IMR-90 (cell line): ENCODE results near the gene MAPKAP1. TPM values are rescaled to one million over a fixed set of nuclear protein-coding genes. Genes with fewer than 3 reads are reported as not detected.
A peak's percentile ranks its signal among the peaks of the same experiment; 100 is the strongest.

Source experiments
- ATAC-seq: fragments of 200-7000 bp; cut with Tn5 transposase; 2 replicates; pipeline ENCODE4 v1.9.1; 2020; ENCODE audit warnings: low read depth, mild to moderate bottlenecking, moderate library complexity
- BruUV-seq: library from RNA; stranded (reverse); fragments of 400-500 nt; replicated peaks from 2 replicates; lab custom pipeline; 2021; lab: Mats Ljungman, UMichigan
- CTCF ChIA-PET: fragments of 300-600 bp; formaldehyde crosslinking; extraction: SDS; loops from one replicate; lab custom pipeline; 2021; ENCODE audit warnings: antibody characterized with exemption; lab: Yijun Ruan, JAX
- POLR2A ChIA-PET: fragments of 300-600 bp; sonication (Branson Sonifier 250); formaldehyde crosslinking; loops from one replicate; lab custom pipeline; 2022; ENCODE audit warnings: antibody characterized with exemption; ENCODE audit not compliant: unreplicated experiment; lab: Charles Lee
- DNase-seq: peaks from one replicate; pipeline ENCODE4 v3.0.0; 2013
- H2AFZ ChIP-seq: replicated peaks from 2 replicates; pipeline ENCODE3; 2013; ENCODE audit warnings: low read length, mild to moderate bottlenecking; ENCODE audit not compliant: poor library complexity
- H2AK5ac ChIP-seq: 2 replicates; pipeline ENCODE4 v1.6.1; 2013; ENCODE audit warnings: low read depth, low read length, inconsistent platforms
- H2AK9ac ChIP-seq: replicated peaks from 2 replicates; pipeline ENCODE3; 2013; ENCODE audit warnings: mild to moderate bottlenecking, low read depth, low read length, moderate library complexity; ENCODE audit not compliant: poor library complexity
- H2BK120ac ChIP-seq: 2 replicates; pipeline ENCODE4 v1.6.1; 2013; ENCODE audit warnings: low read depth, low read length, inconsistent platforms
- H2BK15ac ChIP-seq: 3 replicates; pipeline ENCODE4 v1.6.1; 2013; ENCODE audit warnings: low read depth, low read length, inconsistent platforms
- H2BK20ac ChIP-seq: 2 replicates; pipeline ENCODE4 v1.6.1; 2013; ENCODE audit warnings: low read depth, mild to moderate bottlenecking, inconsistent platforms, low read length, moderate library complexity
- H2BK5ac ChIP-seq: 2 replicates; pipeline ENCODE4 v1.6.1; 2013; ENCODE audit warnings: mild to moderate bottlenecking, low read depth, low read length, inconsistent platforms; ENCODE audit not compliant: poor library complexity, severe bottlenecking
- H3K14ac ChIP-seq: replicated peaks from 2 replicates; pipeline ENCODE4 v1.6.1; 2013; ENCODE audit warnings: low read depth, low read length, inconsistent platforms
- H3K18ac ChIP-seq: 2 replicates; pipeline ENCODE4 v1.6.1; 2013; ENCODE audit warnings: low read depth, low read length, control low read depth
- H3K23ac ChIP-seq: 2 replicates; pipeline ENCODE4 v1.6.1; 2013; ENCODE audit warnings: low read depth, low read length, inconsistent platforms
- H3K27ac ChIP-seq: 2 replicates; pipeline ENCODE4 v1.5.1; 2013; ENCODE audit warnings: mild to moderate bottlenecking, control low read depth, low read length; ENCODE audit not compliant: insufficient read depth
- H3K27me3 ChIP-seq: 2 replicates; pipeline ENCODE4 v1.6.1; 2013; ENCODE audit warnings: low read length; ENCODE audit not compliant: control insufficient read depth, insufficient read depth
- H3K36me3 ChIP-seq: 2 replicates; pipeline ENCODE4 v1.6.1; 2013; ENCODE audit warnings: low read length, mixed read lengths; ENCODE audit not compliant: control insufficient read depth, insufficient read depth
- H3K4ac ChIP-seq: 2 replicates; pipeline ENCODE4 v1.6.1; 2013; ENCODE audit warnings: low read depth, low read length, inconsistent platforms
- H3K4me1 ChIP-seq: 2 replicates; pipeline ENCODE4 v1.6.1; 2013; ENCODE audit warnings: low read length, mixed read lengths; ENCODE audit not compliant: control insufficient read depth, insufficient read depth
- H3K4me2 ChIP-seq: 2 replicates; pipeline ENCODE4 v1.6.1; 2013; ENCODE audit warnings: low read depth, mild to moderate bottlenecking, control low read depth, low read length, moderate library complexity
- H3K4me3 ChIP-seq: 2 replicates; pipeline ENCODE4 v1.5.1; 2013; ENCODE audit warnings: low read depth, mild to moderate bottlenecking, control low read depth, low read length, moderate library complexity; ENCODE audit not compliant: insufficient read depth
- H3K56ac ChIP-seq: 2 replicates; pipeline ENCODE4 v1.6.1; 2013; ENCODE audit warnings: low read length, inconsistent platforms; ENCODE audit not compliant: insufficient read depth; ENCODE audit errors: extremely low read depth
- H3K79me1 ChIP-seq, 2 experiments: 2 replicates each; pipeline ENCODE4 v1.6.1; 2013; ENCODE audit warnings: low read length in 2 of 2, inconsistent platforms in 1 of 2, low read depth in 1 of 2
- H3K9ac ChIP-seq: 2 replicates; pipeline ENCODE4 v1.6.1; 2013; ENCODE audit warnings: low read depth, low read length, control low read depth
- H3K9me1 ChIP-seq: 2 replicates; pipeline ENCODE4 v1.6.1; 2013; ENCODE audit warnings: low read length, inconsistent platforms; ENCODE audit not compliant: insufficient read depth
- H3K9me3 ChIP-seq: 2 replicates; pipeline ENCODE4 v1.6.1; 2013; ENCODE audit warnings: low read length; ENCODE audit not compliant: control insufficient read depth, insufficient read depth
- H4K20me1 ChIP-seq: 2 replicates; pipeline ENCODE4 v1.6.1; 2013; ENCODE audit warnings: low read length, inconsistent platforms; ENCODE audit not compliant: insufficient read depth
- H4K5ac ChIP-seq: 2 replicates; pipeline ENCODE4 v1.6.1; 2013; ENCODE audit warnings: mild to moderate bottlenecking, low read depth, low read length, control low read depth
- H4K8ac ChIP-seq, 2 experiments: 2 replicates each; pipeline ENCODE4 v1.6.1; 2013; ENCODE audit warnings: low read depth in 2 of 2, low read length in 2 of 2, control low read depth in 1 of 2, inconsistent platforms in 1 of 2
- H4K91ac ChIP-seq: 2 replicates; pipeline ENCODE4 v1.6.1; 2013; ENCODE audit warnings: low read depth, low read length, inconsistent platforms; ENCODE audit not compliant: insufficient read depth
- BHLHE40 ChIP-seq: fragments of 150-350 bp; IDR thresholded peaks from 2 replicates; pipeline ENCODE4 v1.6.1; 2016; ENCODE audit warnings: mild to moderate bottlenecking, low read depth, low read length
- MAZ ChIP-seq: IDR thresholded peaks from 2 replicates; pipeline ENCODE4 v1.6.1; 2012; ENCODE audit warnings: low read depth, mild to moderate bottlenecking, low read length, improper control_type of control experiment, moderate library complexity, borderline replicate concordance
- MXI1 ChIP-seq: IDR thresholded peaks from 2 replicates; pipeline ENCODE4 v1.6.1; 2012; ENCODE audit warnings: low read depth, mild to moderate bottlenecking, low read length, moderate library complexity, borderline replicate concordance
- USF2 ChIP-seq: fragments of 150-350 bp; IDR thresholded peaks from 2 replicates; pipeline ENCODE4 v1.6.1; 2017; ENCODE audit warnings: mild to moderate bottlenecking, antibody characterized with exemption, low read length, low read depth
- WGBS, 2 experiments: methylation state at CpG; one replicate each; pipeline versions ENCODE4 v1.1.5 to v1.1.7; 2013; ENCODE audit warnings: missing lambda C conversion rate in 2 of 2; ENCODE audit not compliant: insufficient read length in 1 of 2; ENCODE audit errors: extremely low coverage in 2 of 2; 5-methylcytosine and 5-hydroxymethylcytosine counted together
- dilution Hi-C: fragments of 300-500 bp; cut with HindIII; formaldehyde crosslinking; loops from one replicate; pipeline ENCODE4 v1.14.3; 2018; ENCODE audit warnings: low sequenced_read_pairs; ENCODE audit not compliant: unreplicated experiment
- in situ Hi-C: fragments of 300-500 bp; cut with MboI; formaldehyde crosslinking; loops from 3 replicates; pipeline ENCODE4 v1.14.3; 2019; ENCODE audit warnings: low sequenced_read_pairs, inconsistent platforms, mixed read lengths
- intact Hi-C: fragments of 100-400 bp; cut with micrococcal nuclease; formaldehyde crosslinking; loops from 2 replicates; pipeline ENCODE4 v1.10.0; 2022
- polyA plus RNA-seq, 3 experiments: library from polyadenylated mRNA; depleted of rRNA; stranded (reverse); fragments of >200 nt; gene quantifications; 2 replicates each; pipeline ENCODE4 v1.2.3, GENCODE V29; 2012; ENCODE audit warnings: low replicate concordance in 1 of 3
- total RNA-seq: library from RNA; depleted of rRNA; stranded (reverse); fragments of >200 nt; gene quantifications from 2 replicates; pipeline ENCODE4 v1.2.3, GENCODE V29; 2012

Gene MAPKAP1
- total and polyA plus RNA-seq, 2 of the 4 experiments (the other 2 are of a cell fraction) = 87.2 to 158 TPM

DNA sequence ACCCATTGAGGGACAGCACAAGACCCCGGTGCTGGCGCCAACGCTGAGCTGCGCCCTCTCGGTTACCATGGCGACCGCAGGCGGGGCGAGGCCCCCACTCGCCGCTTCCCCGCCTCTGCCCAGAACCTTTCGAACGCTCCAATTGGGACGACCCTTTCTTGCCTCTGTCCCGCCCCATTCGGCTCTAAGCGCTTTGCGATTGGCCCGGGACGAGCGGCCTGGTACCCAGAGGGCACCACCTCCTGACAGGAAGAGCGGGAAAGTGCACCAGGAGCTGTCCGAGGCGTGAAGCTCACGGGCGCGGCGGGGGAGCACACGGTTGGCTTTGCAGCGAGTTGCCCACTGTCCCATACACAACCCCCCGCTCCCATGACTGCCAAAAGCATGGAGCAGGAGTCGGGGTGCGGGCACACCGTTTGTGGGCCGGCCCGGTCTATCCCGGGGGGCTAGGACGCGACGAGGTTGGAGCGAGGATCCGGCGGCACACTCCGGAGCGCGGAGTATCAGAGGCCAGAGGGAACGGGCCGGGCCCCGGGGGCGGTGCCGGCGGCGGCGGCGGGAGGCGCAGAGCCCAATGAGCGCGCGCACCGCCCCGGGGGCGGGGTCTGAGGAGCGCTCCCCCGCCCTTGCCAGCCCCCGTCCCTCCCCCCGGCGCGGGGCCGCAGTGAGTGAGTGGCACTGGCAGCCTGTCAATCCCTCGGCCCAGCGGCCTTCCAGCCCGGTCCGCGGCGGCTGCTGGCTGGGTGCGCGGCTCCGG, 39.2 kb upstream of the MAPKAP1 start:
- intact Hi-C loops (loop anchor here (2.0 to 10.0 kb wide), 5 partner anchors 141 to 749 kb away; no protein-coding TSS in a partner anchor), dilution Hi-C loops (no loop called here), in situ Hi-C loops (no loop called here)
- Histone ChIP-seq H2BK120ac (peak overlapping the region; percentile 39; the same call in 1 of the 2 replicates), H3K23ac (peak overlapping the region; percentile 68; the same call in 1 of the 2 replicates), H3K27ac (peak overlapping the region; percentile 59; the same call in 1 of the 2 replicates), H3K36me3 (no peaks in the 10 kb centered on the region), H3K56ac (peak overlapping the region; percentile 55; the same call in 1 of the 2 replicates), H3K9ac (peak overlapping the region; percentile 5; the same call in 1 of the 2 replicates), H2AFZ (peak overlapping the region; percentile 97), H2AK5ac (peak overlapping the region; percentile 76), H3K4ac (peak overlapping the region; percentile 72), H4K91ac (peak overlapping the region; percentile 49; the same call in 1 of the 2 replicates), H4K8ac (peak overlapping the region in 1 of 2 experiments; percentile 42; a peak in 2 of 4 replicates), H2BK5ac (peak overlapping the region; percentile 60), H2AK9ac (peak overlapping the region; percentile 83), H3K4me3 (peak overlapping the region; percentile 99), H3K9me3 (no peaks in the 10 kb centered on the region), H4K5ac (no peak overlapping the region), H3K14ac (0 out of 2 replicates have a peak overlapping the region, but pooled peaks have one; percentile 48), H2BK20ac (peak overlapping the region; percentile 77; the same call in 1 of the 2 replicates), H2BK15ac (peak overlapping the region; percentile 98; the same call in 2 of the 3 replicates), H3K79me1 (peaks cover 7 to 33% of the 10 kb centered on the region in 2 experiments; a peak in 2 of 4 replicates), H3K27me3 (no peaks in the 10 kb centered on the region), H3K4me1 (peaks cover 6% of the 10 kb centered on the region), H3K4me2 (peak overlapping the region; percentile 97), H4K20me1 (peaks cover 11% of the 10 kb centered on the region; the same call in 1 of the 2 replicates), H3K9me1 (peaks cover 4% of the 10 kb centered on the region), H3K18ac (no peak overlapping the region)
- 1% methylated on average over 48 of the region's 79 CpGs; no CpG with 5 or more reads in 1 of the 2 experiments for WGBS, 2 experiments
- ChIA-PET POLR2A (no interaction called here), CTCF (no interaction called here)
- DNase-seq = peak; percentile 86
- ATAC-seq = peak; percentile 87
- TF ChIP-seq MAZ (peak; percentile 84; the same call in 1 of the 2 replicates), USF2 (0 out of 2 replicates have a peak, but pooled peaks have one; percentile 4), MXI1 (no peak), BHLHE40 (peak; percentile 74)
- no TSS peak for BruUV-seq
